Putamen (tissue), 1 donor: ENCODE results near the gene EFCAB8.
"Not testable (repeated sequence)": the region's sequence is repeated elsewhere in the genome, so short reads cannot be mapped to it uniquely, and the experiment has no call there.

Experiments
- DNase-seq: peaks from one replicate; pipeline ENCODE4 v3.0.0-alpha.2; 2016; ENCODE audit warnings: low spot score

Gene EFCAB8

DNA sequence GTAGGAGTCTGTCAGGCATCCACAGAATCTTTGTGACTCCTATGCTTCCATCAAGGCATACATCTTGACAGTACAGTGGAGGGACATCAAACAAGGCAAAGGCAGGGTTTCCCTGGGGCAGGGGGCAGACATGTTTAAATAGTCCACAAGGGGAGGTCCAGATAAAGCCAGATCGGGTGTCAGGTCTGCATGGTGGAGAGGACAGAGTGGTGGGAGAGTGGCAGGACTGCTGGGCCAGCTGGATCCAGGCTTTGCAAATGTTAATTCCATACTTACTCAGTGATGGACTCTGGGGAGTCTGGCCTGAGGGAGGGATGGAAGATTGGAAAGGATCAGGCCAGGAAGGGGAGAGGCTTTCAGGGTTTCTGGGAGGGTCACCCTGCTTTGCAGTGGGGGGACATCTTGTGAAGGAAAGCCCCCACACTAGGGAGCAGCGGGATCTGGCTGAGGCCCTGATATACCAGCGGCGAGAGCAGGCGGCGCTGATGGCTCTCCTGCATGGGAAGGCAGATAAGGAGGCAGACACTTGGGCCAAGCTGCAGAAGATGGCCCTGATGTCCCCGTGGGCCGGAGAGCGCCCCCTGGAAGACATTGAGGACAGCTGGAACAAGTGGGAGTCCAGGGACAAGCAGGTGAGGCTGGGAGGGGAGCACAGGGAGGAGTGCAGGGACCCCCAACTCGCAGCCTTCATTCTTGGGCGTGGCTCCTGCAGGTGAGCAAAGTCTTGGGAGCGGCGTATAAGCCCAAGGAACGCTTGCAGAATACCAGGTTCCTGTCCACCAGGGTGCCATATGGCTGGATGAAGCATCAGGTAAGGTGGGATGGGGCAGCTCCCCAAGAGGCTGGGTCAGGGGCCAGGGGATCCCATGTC is 100.9 kb downstream of the EFCAB8 start:
- no peak for DNase-seq

DNA sequence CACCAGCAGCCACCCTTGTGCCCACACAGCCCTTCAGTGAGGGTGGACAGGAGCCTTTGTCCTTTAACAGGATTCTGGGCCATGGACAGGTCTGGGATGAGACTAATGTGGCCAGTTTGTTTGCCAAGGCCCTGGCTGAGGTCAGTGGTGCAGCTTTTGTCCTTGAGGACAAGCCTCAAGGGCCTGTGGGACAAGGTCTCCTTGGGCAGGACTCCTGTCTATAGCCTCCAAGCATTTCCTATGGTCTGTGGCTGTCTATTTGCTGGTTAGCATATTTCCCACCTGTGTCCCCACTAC is 101.4 kb downstream of the EFCAB8 start:
- DNase-seq, result no peak

DNA sequence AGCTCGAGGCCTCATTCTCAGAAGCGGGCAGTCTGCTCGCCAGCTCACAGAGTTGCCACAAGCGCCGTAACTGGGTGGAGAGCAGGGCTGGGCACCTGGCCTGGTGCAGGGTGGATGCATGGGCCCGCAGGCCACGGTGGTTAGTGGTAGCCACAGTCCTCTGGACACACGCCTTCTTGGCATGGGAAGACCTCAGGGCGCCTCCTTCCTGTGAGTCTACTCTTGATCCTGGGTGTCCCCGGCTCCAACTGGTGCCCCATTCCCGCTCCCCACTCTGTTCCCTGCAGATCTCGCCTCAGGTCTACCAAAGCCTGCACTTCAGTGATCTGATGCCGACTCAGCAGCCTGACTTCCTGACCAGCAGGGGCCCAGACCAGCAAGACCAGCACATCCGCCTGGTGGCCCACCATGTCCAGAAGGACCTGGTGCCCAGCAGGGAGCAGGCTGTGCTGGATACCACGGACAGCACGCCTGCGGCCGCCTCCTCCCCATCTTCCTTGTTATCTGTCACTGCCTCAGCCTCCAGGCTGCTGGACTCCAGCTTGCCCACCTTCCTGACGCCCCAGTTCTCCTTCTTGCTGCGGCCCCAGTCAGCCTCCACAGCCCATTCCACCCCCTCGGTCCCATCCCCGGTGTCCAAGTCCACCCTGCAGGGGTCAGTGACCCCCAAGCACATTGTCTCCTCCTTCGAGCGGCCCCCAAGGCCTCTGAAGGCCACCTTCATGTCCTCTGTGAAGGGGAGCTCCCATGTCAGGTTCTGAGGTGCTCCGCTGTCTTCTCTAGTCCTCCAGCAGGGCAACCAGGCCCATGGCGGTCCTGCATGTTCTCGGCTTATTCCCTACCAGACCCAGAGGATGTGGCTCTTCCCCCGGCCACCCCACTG is 102.4 kb downstream of the EFCAB8 start:
- DNase-seq, result no peak

DNA sequence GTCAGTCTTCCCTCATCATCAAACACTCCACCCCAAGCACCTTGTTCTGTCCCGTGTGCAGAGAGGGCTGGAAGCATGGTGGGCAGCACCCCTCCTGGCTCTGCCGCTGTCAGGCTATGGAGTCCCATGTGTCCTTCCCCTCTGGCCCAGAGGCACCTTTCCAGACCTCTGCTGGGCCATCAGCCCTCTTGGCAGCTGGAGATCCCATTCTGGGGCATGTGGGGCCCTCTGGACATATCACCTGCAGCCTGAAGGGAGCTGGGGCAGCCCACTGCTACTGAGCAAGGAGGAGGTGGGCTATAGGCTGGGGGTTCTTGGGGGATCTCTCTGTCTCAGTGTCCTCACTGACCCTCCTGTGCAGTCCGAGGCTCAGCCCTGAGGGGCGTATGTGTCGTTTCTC is 103.3 kb downstream of the EFCAB8 start:
- no peak for DNase-seq

DNA sequence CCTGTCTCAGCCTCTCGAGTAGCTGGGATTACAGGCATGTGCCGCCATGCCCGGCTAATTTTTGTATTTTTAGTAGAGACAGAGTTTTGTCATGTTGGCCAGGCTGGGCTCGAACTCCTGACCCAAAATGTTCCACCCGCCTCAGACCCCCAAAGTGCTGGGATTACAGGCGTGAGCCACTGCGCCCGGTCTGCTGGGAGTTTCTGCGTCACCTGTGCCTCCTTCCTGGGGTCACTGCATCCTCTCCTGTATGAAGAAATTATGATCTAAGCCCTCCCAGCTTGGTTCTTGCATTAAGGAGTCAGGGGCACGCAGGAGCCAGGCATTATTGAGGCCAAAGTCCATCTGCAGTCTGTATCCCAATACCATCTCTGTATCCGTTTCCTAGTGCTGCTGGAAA is 103.9 kb downstream of the EFCAB8 start:
- not testable (repeated sequence) for DNase-seq

DNA sequence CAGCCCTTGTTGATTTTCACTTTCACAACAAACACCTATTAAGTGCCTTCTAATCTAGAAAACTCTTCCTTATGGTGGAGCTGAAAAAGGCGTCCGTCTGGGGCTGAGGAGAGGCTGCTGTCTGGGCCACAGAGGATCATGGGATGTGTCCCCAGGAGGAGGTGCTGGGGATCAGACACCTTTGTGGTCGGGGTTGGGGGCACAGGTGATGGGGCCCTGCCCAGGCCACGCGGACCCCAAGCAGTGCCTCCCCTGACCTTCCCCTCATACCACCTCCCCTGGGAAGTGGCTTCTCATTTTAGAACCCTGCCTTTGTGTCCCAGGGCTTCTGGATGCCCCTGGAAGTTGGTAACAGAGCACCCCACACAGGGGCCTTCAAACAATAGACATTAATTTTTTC is 104.5 kb downstream of the EFCAB8 start:
- DNase-seq, result no peak

DNA sequence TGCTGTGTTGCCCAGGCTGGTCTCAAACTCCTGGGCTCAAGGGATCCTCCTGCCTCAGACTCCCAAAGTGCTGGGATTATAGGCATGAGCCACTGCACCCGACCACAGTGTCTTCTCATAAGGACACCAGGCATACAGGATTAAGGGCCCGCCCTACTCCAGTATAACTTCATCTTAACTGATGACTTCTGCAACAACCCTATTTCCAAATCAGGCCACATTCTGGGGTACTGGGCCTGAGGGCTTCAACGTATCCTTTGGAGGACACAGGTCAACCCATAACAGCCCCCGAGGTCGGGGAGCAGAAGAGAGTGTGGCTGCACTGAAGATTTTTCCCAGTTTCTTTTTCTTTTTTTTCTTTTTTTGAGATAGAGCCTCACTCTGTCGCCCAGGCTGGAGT is 105.9 kb downstream of the EFCAB8 start:
- DNase-seq, result no peak

DNA sequence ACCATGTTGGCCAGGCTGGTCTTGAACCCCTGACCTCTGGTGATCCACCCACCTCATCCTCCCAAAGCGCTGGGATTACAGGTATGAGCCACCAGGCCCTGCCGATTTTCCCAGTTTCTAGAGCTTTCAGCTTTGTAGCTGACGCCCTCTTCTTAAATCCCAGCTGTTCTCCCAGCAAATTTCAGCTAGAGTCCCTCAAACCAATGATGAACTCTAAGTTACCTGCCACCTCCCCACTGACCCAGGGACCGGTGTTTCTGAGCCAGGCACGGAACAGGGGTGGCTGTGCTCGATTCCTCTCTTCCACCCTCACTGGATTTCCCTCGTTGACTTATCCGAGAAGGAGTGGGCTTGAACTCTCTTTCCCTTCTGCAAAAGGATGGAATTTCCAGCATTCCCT is 106.4 kb downstream of the EFCAB8 start:
- DNase-seq, result no peak

DNA sequence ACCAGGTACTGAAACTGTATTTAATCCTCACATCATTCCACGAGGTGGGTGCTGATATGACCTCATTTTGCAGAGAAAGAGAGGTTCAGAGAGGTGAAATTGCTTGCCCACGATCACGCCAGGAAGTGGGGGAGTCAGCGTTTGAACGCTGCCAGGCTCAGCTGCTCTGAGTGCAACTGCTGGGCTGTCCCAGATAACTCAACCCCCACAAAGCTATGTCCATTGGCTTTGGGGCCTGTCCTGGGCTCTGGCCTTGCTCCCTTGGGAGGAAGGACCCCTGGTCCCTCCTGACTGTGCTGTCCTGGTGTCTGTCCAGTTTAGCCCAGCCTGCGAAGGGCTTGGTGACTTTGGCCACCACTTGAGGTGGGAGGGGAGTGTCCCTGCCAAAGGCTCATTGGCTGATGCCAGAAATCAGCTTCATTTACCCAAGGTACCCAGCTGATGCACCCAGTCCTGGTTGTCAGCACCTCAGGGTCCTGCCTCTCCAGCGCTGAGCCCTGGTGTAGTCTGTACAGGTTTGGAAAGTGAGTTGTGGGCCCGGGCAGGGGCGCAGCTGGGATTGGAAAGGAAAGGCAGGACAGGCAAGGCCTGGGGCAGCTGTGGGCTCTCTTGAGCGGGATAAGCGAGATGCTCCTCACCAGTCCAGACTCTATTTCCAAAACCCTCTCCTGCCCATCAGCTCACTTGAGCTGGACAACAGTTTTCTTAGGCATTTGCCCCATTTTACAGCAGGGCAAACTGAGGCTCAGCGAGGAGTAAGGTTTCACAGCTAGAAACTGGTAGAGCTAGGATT is 107.1 kb downstream of the EFCAB8 start:
- peak; percentile 47 for DNase-seq

DNA sequence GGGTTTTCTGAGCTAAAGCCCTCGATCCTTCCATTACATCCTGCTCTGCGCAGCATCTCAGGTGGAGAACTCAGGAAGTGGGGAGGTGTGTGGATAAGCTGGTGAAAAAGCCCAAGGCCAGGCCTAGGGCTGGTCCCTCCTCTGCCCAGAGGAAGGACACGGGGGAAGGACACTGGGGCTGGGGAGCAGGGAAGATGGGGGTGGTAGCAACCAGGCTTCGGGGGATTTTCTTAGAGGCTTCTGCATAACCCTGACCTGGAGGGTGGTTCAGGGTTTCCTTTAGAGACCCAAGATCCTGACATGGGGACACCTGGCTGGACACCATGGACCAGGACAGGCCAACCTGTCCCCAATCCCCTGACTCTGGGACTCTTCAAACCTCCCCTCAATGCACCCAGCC is 107.7 kb downstream of the EFCAB8 start:
- DNase-seq, result no peak

DNA sequence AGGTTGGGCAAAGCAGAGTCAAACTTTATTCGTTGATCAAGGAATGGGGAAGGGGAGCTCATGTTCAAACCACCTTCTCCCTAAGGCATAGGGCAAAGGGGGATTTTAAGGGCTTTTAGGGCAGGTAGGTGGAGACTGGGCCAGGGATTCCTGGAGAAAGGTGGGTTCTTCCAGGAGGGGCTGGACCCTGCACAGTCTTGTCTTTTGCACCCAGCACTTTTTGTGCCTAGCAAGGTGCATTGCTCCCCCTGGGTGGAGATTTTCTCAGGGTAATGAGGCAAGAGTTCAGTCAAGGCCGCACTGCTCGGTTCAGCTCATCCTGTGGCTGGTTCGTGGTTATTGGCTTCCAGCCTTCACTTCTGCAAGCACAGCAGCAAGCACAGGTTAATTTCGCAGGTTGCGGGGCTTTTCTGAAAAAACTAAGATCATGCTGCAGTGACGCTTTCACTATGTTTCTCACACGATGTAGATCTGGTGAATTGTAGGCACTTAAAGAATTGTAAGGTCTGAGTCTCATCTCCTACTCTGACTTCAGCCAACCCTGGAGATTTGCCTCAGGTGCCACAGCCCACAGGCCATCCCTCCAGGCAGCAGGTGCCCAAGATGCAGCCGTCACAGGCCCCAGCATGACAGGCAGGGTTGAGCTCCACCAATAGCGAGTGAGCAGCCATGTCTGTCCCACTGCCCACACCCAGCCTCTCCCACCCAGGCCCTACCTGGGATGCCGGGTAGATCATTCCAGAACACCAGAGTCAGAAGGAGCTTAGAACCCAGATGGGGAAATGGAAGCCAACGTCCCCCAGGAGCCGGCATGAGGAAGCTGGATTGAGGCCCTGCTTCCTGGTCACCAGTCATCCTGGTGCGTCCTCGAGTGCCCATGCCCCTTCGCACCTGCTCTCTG is 108.4 kb downstream of the EFCAB8 start:
- DNase-seq, result no peak

DNA sequence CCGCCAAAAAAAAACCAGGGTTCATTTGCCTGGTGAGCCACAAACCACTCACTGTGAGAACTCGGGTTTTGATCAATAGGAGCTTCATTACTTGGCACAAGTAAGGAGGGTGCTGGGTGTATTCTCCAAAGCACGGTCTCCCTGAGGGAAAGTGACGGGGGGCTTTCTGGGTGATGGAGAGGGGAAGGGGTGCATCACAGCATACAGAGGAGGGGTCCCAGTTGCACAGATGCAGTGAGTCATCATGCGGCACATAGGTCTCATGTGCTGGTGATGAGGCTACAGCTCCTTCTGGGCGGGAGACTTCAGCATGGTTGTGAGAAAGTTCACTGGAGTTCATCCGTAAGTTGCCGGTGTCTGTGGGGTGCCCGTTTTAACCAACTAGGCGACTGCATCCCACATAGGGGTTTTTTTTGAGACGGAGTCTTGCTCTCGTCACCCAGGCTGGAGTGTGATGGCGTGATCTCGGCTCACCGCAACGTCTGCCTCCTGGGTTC is 109.3 kb downstream of the EFCAB8 start:
- DNase-seq, result no peak

DNA sequence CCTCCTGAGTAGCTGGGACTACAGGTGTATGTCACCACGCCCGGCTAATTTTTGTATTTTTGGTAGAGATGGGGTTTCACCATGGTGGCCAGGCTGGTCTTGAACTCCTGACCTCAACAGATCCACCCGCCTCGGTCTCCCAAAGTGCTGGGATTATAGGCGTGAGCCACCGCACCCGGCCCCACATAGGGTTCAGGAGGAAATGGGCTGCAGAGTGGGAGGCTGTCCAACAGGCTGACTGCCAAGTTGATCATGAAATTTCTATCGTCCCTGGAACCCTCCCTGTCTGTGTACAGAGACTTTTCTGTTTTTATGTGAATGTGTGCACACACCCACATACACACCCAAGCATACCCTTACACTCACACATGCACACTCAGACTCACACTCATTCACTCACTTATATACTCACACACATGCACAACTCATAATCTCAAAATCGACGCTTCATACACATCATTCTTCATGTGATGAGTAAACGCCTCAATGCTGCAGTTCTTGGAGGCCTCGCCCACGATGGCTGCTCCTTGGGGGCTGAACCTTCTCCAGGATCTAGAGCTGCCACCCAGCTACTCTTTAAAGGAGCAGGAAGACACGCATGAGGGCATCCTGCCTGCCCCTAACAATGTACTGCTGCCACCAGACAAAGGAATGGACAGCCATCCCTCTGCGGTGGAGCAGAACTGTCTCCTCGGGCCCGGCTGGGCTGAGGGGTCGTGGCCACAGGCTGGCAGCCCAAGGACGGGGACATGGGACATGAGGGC is 109.9 kb downstream of the EFCAB8 start:
- peak; percentile 58 for DNase-seq

DNA sequence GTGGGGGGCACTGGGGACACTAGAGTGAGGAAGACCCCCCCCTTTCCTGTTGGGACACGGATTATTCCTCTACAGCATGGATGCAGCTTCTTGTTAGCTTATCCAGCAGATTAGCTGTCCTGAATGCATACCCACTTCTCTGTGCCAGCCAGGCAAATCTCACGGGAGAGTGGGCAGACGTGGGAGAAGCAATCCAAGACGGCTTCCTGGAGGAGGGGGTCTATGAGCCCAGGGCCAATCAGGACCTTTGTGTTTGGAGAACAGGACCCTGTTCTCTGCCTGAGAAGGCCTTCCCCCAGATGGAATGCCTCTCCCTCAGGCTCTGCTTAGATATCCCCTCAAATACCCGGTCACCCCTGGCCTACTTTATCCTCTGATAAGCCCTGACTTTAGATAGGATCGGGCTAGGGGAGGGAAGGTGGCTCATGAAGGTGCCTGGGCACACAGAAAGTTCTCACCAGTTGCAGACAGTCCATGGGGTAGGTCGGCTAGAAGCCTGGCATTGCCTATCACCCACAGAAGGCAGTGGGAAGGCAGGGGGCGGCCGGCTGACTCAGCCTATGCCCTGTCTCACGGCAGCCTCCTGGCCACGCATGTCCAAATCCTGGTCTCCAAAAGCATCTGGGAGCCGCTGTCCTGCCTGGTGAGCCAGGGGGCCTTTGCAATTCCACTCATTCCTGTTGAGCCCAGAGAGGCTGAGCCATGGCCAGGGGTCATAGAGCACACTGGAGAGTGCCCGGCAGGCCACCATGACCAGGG is 110.8 kb downstream of the EFCAB8 start:
- no peak for DNase-seq

DNA sequence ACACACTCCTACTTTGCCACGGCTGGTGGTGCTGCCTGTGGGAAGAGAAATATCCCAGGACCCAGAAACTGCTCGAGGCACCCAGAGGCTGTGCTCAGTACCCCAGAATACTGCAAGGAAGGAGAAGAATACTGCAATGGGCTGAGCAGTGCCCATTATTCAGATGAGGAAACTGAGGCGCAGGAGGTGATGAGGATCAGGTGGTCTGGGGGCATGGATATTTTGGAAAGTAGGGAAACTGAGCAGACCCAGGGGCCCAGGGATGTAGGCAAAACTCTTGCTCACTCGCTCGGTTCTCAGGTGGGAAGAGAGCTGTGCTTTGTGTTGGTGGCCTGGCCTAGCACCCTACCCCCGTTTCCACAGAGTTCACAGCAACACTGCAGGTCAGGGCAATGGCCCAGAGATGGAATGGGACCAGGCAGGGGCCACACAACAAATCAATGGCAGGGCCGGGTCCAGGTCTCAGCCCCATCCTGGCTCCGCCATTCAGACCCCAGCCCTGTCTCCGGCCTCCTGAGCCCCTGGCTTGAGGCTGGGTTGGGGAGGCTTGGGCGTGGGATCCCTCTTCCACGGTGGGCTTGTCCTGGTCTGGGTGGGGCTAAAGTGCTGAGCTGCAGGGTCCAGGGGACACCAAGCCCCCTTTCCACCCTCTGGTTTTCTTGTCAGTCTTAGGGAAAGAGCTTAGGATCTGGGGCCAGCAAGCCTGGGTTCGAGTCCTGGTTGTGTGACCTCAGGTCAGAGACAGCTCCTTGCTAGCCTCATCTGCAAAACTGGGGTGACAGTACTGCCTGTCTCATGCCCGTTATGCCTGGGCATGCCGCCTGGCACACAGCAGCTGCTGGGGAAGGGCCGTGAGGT is 111.6 kb downstream of the EFCAB8 start:
- DNase-seq, result no peak

DNA sequence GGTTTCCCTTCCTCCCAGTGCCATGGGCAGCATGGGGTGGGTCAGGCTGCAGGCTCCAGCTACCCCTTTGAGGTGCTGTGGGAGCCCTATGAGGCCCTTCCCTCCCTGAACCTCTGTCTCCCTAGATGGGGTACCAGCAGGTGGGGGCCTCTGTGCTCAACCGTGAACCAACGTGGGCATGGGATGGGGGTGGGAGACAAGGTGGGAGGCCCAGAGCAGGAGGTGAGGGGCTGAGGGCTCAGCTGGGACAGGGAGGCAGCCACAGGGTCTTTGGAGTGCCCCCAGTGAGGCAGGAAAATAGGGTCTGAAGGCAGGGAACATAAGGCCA is 112.2 kb downstream of the EFCAB8 start:
- DNase-seq, result no peak

DNA sequence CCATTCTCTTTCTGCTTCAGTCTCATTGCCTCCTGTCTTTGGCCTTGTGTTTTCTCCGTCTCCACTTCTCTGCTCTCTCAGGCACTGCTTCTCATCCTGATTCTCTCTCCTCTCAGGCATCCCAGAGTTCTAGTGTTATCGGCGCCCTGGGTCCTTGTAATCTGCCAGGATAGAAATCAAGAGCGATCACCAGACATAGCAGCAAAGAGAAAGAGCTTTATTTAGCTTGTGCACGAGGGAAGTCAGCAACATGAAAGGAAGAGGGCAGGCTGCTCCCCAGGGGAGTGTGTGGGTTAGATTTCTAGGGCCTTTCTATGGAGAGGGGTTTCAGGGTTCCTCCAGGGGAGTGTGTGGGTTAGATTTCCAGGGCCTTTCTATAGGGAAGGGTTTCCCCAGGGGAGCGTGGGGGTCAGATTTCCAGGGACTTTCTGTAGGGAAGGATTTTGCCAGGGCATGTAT is 113.0 kb downstream of the EFCAB8 start:
- DNase-seq, result no peak

DNA sequence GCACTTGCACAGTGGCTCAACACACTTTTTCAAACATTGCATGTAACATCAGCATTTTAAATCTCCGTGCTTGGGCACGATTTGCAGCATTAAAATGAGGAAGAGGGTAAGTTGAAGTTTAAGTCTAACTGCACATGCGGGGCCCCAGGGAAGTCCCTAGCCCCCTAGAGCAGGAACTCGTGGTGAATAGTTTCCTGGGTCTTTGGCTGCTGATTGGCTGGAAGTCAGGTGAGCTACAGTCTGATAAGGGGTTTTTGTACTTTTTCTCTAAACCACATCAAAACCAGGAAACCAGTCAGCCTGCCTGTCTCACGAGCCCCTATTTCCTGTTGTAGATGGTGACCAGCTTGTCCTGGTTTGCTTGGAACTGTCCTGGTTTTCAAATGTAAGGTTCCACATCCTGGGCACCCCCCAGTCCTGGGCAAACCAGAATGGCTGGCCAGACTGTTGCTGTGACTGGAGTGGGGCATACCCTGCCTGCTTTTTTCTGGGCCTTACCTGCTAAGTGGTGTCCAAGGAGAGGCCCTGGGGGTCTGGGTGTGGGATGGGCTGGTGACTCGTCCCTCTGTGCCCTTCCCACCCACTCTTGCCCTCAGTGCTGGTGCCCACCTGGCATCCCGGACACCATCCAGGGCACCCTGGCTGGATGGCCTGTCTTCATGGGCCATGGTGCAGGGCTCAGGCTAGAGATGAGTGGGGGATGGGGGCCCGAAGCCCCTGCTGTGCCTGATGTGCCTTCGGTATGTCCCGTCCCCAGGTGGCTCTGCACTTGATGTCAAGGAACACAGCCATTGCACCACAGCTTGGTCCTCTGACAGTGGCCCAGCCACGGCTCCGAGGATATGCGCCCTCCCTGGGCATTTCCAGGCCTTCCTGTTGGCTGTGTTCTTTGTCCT is 113.7 kb downstream of the EFCAB8 start:
- DNase-seq, result no peak
